Measurements from ENCODE around the gene MEGF11. TPM values are rescaled to one million over a fixed set of nuclear protein-coding genes. Genes with fewer than 3 reads are reported as not detected.

MEGF11 gene
- total RNA-seq, 4 donors from 2014 or later, result 0.20 TPM; not detected in 3

GRCh38 chr15:65913631-65914199, 339.8 kb downstream of the MEGF11 start:
- H3K4me1 ChIP-seq, result peaks cover 0 to 8% of the 10 kb centered on the region in 2 donors
- H3K36me3 ChIP-seq, result peaks cover 0 to 4% of the 10 kb centered on the region in 2 donors
- intact Hi-C loops (cut with DNase I), result no loop called here
- no peak overlapping the region for H3K27ac ChIP-seq
- H3K9me3 ChIP-seq, result no peaks in the 10 kb centered on the region
- H3K27me3 ChIP-seq, result no peaks in the 10 kb centered on the region
- TF ChIP-seq POLR2A (IDR thresholded peaks at IDR 0.05) (no peak), CTCF (IDR thresholded peaks at IDR 0.05) (no peak)
- no peak overlapping the region for H3K4me3 ChIP-seq (replicated peaks in 1 of 3)
- WGBS, 2 donors, result 95 to 97% methylated on average over 13 of the region's 13 CpGs
- no peak for DNase-seq

- Histone ChIP-seq H3K4me3 (replicated peaks in 1 of 3) (no peak overlapping the region), H3K4me1 (peaks cover 0 to 8% of the 10 kb centered on the region in 2 donors), H3K36me3 (peaks cover 0 to 4% of the 10 kb centered on the region in 2 donors), H3K27me3 (no peaks in the 10 kb centered on the region), H3K9me3 (no peaks in the 10 kb centered on the region), H3K27ac (no peak overlapping the region)
- intact Hi-C loops (cut with DNase I), result no loop called here
- TF ChIP-seq POLR2A (IDR thresholded peaks at IDR 0.05), result no peak
- TF ChIP-seq CTCF (IDR thresholded peaks at IDR 0.05), result no peak
- no peak for DNase-seq
- 93 to 97% methylated on average over 2 of the region's 2 CpGs for WGBS, 2 donors
These were observed 341.3 kb downstream of the MEGF11 start for GRCh38 chr15:65912235-65912634.

- no peak for TF ChIP-seq CTCF (IDR thresholded peaks at IDR 0.05)
- TF ChIP-seq POLR2A (IDR thresholded peaks at IDR 0.05), result no peak
- DNase-seq, result no peak
- Histone ChIP-seq H3K36me3 (peaks cover 2 to 4% of the 10 kb centered on the region in 2 donors), H3K4me3 (replicated peaks in 1 of 3) (no peak overlapping the region), H3K4me1 (no peaks in the 10 kb centered on the region), H3K27ac (no peak overlapping the region), H3K27me3 (no peaks in the 10 kb centered on the region), H3K9me3 (no peaks in the 10 kb centered on the region)
- 98 to 99% methylated on average over 4 of the region's 4 CpGs for WGBS, 2 donors
- intact Hi-C loops (cut with DNase I), result no loop called here
These were observed 343.2 kb downstream of the MEGF11 start for GRCh38 chr15:65910341-65910740.

- H3K27me3 ChIP-seq, result no peaks in the 10 kb centered on the region
- intact Hi-C loops (cut with DNase I), result no loop called here
- no peaks in the 10 kb centered on the region for H3K4me1 ChIP-seq
- H3K4me3 ChIP-seq (replicated peaks in 1 of 3), result no peak overlapping the region
- H3K27ac ChIP-seq, result no peak overlapping the region
- DNase-seq, result no peak
- H3K9me3 ChIP-seq, result no peaks in the 10 kb centered on the region
- peaks cover 4% of the 10 kb centered on the region in 2 donors for H3K36me3 ChIP-seq
- TF ChIP-seq POLR2A (IDR thresholded peaks at IDR 0.05) (no peak), CTCF (IDR thresholded peaks at IDR 0.05) (no peak)
- 100% methylated on average over 3 of the region's 3 CpGs for WGBS, 2 donors
These were observed 343.7 kb downstream of the MEGF11 start for GRCh38 chr15:65909831-65910230.

- Histone ChIP-seq H3K9me3 (no peaks in the 10 kb centered on the region), H3K4me3 (replicated peaks in 1 of 3) (no peak overlapping the region), H3K27me3 (no peaks in the 10 kb centered on the region), H3K36me3 (peaks cover 4% of the 10 kb centered on the region in 2 donors), H3K27ac (no peak overlapping the region), H3K4me1 (no peaks in the 10 kb centered on the region)
- intact Hi-C loops (cut with DNase I), result no loop called here
- 92 to 99% methylated on average over 4 of the region's 4 CpGs for WGBS, 2 donors
- DNase-seq, result no peak
- no peak for TF ChIP-seq POLR2A (IDR thresholded peaks at IDR 0.05)
- TF ChIP-seq CTCF (IDR thresholded peaks at IDR 0.05), result no peak
These were observed 344.7 kb downstream of the MEGF11 start for GRCh38 chr15:65908876-65909275.
